Spleen (tissue), 11 donors: Measurements from ENCODE around the gene PTK7. TPM values are rescaled to one million over a fixed set of nuclear protein-coding genes. Genes with fewer than 3 reads are reported as not detected.

ENCODE experiments used
- DNase-seq: peaks from one replicate; pipeline ENCODE4 v3.0.0-alpha.2; 2020
- H3K27ac ChIP-seq, 8 donors: fragments of 200-600 bp; sonication (generic) in 7 of 8; 1 replicate in 4 of 8; 2 replicates in 4 of 8; pipeline versions ENCODE4 v1.5.0 to v1.8.0; 2016 to 2021; ENCODE audit warnings: inconsistent platforms in 4 of 8, mild to moderate bottlenecking in 4 of 8, moderate library complexity in 1 of 8
- H3K27me3 ChIP-seq, 7 donors: fragments of 200-600 bp; sonication (generic) in 6 of 7; replicated peaks in 1 of 7; 1 replicate in 4 of 7; 2 replicates in 3 of 7; pipeline versions ENCODE4 v1.5.0 to v1.8.0; 2016 to 2021; ENCODE audit warnings: inconsistent platforms in 3 of 7, mild to moderate bottlenecking in 1 of 7
- H3K36me3 ChIP-seq, 6 donors: fragments of 200-600 bp; sonication (generic) in 5 of 6; 1 replicate in 4 of 6; 2 replicates in 2 of 6; pipeline versions ENCODE4 v1.5.0 to v1.8.0; 2016 to 2021; ENCODE audit warnings: inconsistent platforms in 2 of 6
- H3K4me1 ChIP-seq, 6 donors: fragments of 200-600 bp; sonication (generic) in 5 of 6; 1 replicate in 3 of 6; 2 replicates in 3 of 6; pipeline versions ENCODE4 v1.5.0 to v1.8.0; 2016 to 2021; ENCODE audit warnings: inconsistent platforms in 3 of 6
- H3K4me3 ChIP-seq, 8 donors: fragments of 200-600 bp; sonication (generic) in 7 of 8; 1 replicate in 4 of 8; 2 replicates in 4 of 8; pipeline versions ENCODE4 v1.5.0 to v1.8.0; 2016 to 2021; ENCODE audit warnings: inconsistent platforms in 4 of 8, mild to moderate bottlenecking in 4 of 8, moderate library complexity in 2 of 8
- H3K9me3 ChIP-seq, 8 donors: fragments of 200-600 bp; sonication (generic) in 7 of 8; 1 replicate in 4 of 8; 2 replicates in 4 of 8; pipeline versions ENCODE4 v1.5.0 to v1.8.0; 2016 to 2021; ENCODE audit warnings: inconsistent platforms in 4 of 8
- POLR2A ChIP-seq, 3 donors: fragments of 450-650 bp; IDR thresholded peaks; one replicate each; pipeline ENCODE4 v1.5.1; 2017; ENCODE audit warnings: antibody characterized with exemption in 3 of 3, mild to moderate bottlenecking in 1 of 3
- POLR2AphosphoS5 ChIP-seq, 3 donors: sonication (generic); formaldehyde crosslinking; IDR thresholded peaks; one replicate each; pipeline ENCODE4 v1.5.1; 2017; ENCODE audit warnings: antibody characterized with exemption in 3 of 3
- WGBS, 5 donors: extraction: QIAGEN DNeasy Blood & Tissue Kit in 3 of 5; methylation state at CpG; one replicate each; pipeline versions ENCODE4 v1.1.5 to v1.1.7; 2013 to 2018; 5-methylcytosine and 5-hydroxymethylcytosine counted together
- intact Hi-C: fragments of 100-400 bp; cut with DNase I; formaldehyde crosslinking; loops from one replicate; pipeline ENCODE4 v1.15.0; 2023; ENCODE audit warnings: low total_unique reads
- polyA plus RNA-seq, 3 donors: library from polyadenylated mRNA; stranded (reverse); fragments of 200-250 nt; gene quantifications; one replicate each; pipeline ENCODE4 v1.2.1, GENCODE V29; 2013
- total RNA-seq, 7 donors: library from RNA; depleted of rRNA in 3 of 7; stranded (reverse); fragments of >200 nt in 3 of 7; fragmentation: NEBNext Ultra II Directional in 4 of 7; extraction: Animal tissue kit (Norgen Biotek cat#: 25700) in 4 of 7; gene quantifications; one replicate each; pipeline versions ENCODE4 v1.1.0 to v1.2.1, GENCODE V29; 2016 to 2021
- TF ChIP-seq, protein P1 (sequence below), 11 experiments: fragments of 200-600 bp in 7 of 11; fragments of 450-650 bp in 4 of 11; sonication (generic) in 4 of 11; IDR thresholded peaks in 8 of 11; conservative IDR thresholded peaks in 3 of 11; 1 replicate in 7 of 11; 2 replicates in 4 of 11; pipeline versions ENCODE4 v1.4.0 to v1.8.0; 2016 to 2021; ENCODE audit warnings: antibody characterized with exemption in 11 of 11, inconsistent platforms in 4 of 11, mild to moderate bottlenecking in 1 of 11
- donor health status: healthy with polysubstance abuse.
- donor health status: DM: no; HTN: no; CAD: no; lungs with moderate emphysema.
- donor health status: DM: no; HTN: no; CAD: no.
- donor health status: Bipolar disorder and iron deficiency.
- donor health status: healthy.
- donor health status: DM: no; HTN: no; CAD: no.
- donor health status: DM: yes; HTN: yes; CAD: no.

PTK7 gene
- total and polyA plus RNA-seq, 10 donors, result 6.0 to 66.4 (median 25.9) TPM

DNA sequence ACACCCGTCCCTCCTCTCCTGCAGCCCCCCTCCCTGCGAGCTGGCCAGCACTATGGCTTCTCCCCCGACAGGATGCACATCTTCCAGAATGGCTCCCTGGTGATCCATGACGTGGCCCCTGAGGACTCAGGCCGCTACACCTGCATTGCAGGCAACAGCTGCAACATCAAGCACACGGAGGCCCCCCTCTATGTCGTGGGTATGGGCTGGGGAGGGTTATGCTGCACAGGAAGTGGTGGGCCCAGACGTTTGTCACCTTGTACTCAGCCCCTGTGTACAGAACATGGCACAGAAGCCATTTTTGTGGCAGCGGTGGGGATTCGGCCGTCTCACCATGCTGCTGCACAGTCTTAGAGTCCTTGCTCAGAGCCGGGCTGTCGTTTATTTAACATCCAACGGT is 66.0 kb downstream of the PTK7 start:
- DNase-seq, result no peak
- TF ChIP-seq POLR2A (IDR thresholded peaks at IDR 0.05) (no peak), POLR2AphosphoS5 (IDR thresholded peaks at IDR 0.05) (no peak)
- TF ChIP-seq, protein P1, sequence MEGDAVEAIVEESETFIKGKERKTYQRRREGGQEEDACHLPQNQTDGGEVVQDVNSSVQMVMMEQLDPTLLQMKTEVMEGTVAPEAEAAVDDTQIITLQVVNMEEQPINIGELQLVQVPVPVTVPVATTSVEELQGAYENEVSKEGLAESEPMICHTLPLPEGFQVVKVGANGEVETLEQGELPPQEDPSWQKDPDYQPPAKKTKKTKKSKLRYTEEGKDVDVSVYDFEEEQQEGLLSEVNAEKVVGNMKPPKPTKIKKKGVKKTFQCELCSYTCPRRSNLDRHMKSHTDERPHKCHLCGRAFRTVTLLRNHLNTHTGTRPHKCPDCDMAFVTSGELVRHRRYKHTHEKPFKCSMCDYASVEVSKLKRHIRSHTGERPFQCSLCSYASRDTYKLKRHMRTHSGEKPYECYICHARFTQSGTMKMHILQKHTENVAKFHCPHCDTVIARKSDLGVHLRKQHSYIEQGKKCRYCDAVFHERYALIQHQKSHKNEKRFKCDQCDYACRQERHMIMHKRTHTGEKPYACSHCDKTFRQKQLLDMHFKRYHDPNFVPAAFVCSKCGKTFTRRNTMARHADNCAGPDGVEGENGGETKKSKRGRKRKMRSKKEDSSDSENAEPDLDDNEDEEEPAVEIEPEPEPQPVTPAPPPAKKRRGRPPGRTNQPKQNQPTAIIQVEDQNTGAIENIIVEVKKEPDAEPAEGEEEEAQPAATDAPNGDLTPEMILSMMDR (IDR thresholded peaks at IDR 0.05 in 8 of 11, conservative IDR thresholded peaks at IDR 0.05 in 3 of 11), result no peak
- peaks cover 0 to 20% (median 0%) of the 10 kb centered on the region in 6 donors for H3K36me3 ChIP-seq
- WGBS, 5 donors, result 56 to 73% (median 63%) methylated on average over 10 to 14 of the region's 14 CpGs
- H3K27ac ChIP-seq, result peak overlapping the region in 2 of 8 donors; percentile 42 to 50
- no peak overlapping the region for H3K4me3 ChIP-seq
- intact Hi-C loops, result loop anchor here (5.0 kb wide), 1 partner anchor 240 kb away; no protein-coding TSS in a partner anchor
- H3K27me3 ChIP-seq, result no peaks in the 10 kb centered on the region
- peaks cover 8 to 19% (median 10%) of the 10 kb centered on the region in 6 donors for H3K4me1 ChIP-seq
- H3K9me3 ChIP-seq, result no peaks in the 10 kb centered on the region

GRCh38 chr6:43143235-43144128 is 67.4 kb downstream of the PTK7 start:
- H3K27me3 ChIP-seq, result no peaks in the 10 kb centered on the region
- peak; percentile 54 to 83 (median 74) for TF ChIP-seq POLR2AphosphoS5 (IDR thresholded peaks at IDR 0.05)
- TF ChIP-seq POLR2A (IDR thresholded peaks at IDR 0.05), result no peak
- TF ChIP-seq, protein P1 (IDR thresholded peaks at IDR 0.05 in 8 of 11, conservative IDR thresholded peaks at IDR 0.05 in 3 of 11), result peak; percentile 76 to 96 (median 89)
- no peaks in the 10 kb centered on the region for H3K9me3 ChIP-seq
- H3K36me3 ChIP-seq, result peaks cover 0 to 23% (median 0%) of the 10 kb centered on the region in 6 donors
- peak overlapping the region in 2 of 8 donors; percentile 6 to 35 for H3K4me3 ChIP-seq
- DNase-seq, result peak; percentile 93
- H3K27ac ChIP-seq, result peak overlapping the region in 2 of 8 donors; percentile 42 to 50
- 14 to 26% (median 23%) methylated on average over 12 to 25 of the region's 25 CpGs for WGBS, 5 donors
- peaks cover 8 to 19% (median 10%) of the 10 kb centered on the region in 6 donors for H3K4me1 ChIP-seq
- intact Hi-C loops, result loop anchor here (5.0 kb wide), 1 partner anchor 241 kb away; no protein-coding TSS in a partner anchor

DNA sequence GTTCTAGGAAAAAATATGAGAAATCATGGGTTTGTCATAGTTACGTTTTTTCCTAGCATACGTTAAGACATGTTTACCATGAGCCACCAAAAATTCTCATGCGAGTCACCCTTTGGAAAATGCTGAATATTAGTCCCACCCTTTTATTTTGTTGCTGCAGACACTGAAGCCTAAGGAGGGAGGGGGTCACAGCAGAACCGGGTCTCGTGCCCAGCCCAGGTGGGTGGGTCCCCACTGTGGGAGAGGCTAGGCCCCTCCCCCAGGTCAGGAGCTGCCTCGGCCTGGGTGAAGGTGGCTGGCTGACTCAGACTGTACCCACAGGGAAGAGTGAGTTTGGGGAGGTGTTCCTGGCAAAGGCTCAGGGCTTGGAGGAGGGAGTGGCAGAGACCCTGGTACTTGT is 68.8 kb downstream of the PTK7 start:
- no peak for DNase-seq
- Histone ChIP-seq H3K27me3 (no peaks in the 10 kb centered on the region), H3K9me3 (no peaks in the 10 kb centered on the region), H3K4me1 (peaks cover 8 to 19% (median 10%) of the 10 kb centered on the region in 6 donors), H3K4me3 (no peak overlapping the region), H3K27ac (no peak overlapping the region), H3K36me3 (peaks cover 0 to 18% (median 0%) of the 10 kb centered on the region in 6 donors)
- intact Hi-C loops, result loop anchor here (5.0 kb wide), 1 partner anchor 243 kb away; no protein-coding TSS in a partner anchor
- WGBS, 5 donors, result 76 to 89% (median 85%) methylated on average over 6 of the region's 6 CpGs
- TF ChIP-seq, protein P1 (IDR thresholded peaks at IDR 0.05 in 8 of 11, conservative IDR thresholded peaks at IDR 0.05 in 3 of 11), result no peak
- TF ChIP-seq POLR2A (IDR thresholded peaks at IDR 0.05) (no peak), POLR2AphosphoS5 (IDR thresholded peaks at IDR 0.05) (no peak)

DNA sequence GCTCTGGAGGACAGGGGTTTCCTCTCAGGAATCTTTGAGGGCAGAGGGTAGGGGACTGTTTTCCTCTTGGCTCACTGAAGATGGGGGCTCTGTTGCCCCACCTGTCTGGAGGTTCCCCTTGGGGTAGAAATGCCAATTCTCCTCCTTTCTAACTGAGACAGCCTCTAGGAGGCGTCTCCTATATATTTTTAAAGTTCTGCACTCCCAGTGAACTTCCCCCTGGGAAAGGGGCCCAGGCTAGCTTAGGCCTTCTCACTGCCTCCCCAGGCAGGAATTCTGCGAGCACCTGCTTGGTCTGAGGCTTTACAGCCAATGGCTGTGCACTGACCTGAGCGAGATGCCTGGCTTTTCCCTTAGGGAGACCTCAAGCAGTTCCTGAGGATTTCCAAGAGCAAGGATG is 70.1 kb downstream of the PTK7 start:
- Histone ChIP-seq H3K4me1 (peaks cover 8 to 19% (median 10%) of the 10 kb centered on the region in 6 donors), H3K4me3 (no peak overlapping the region), H3K27ac (no peak overlapping the region), H3K9me3 (no peaks in the 10 kb centered on the region), H3K36me3 (peaks cover 0 to 18% (median 0%) of the 10 kb centered on the region in 6 donors), H3K27me3 (no peaks in the 10 kb centered on the region)
- no peak for DNase-seq
- intact Hi-C loops, result no loop called here
- whole genome bisulfite sequencing, 5 donors, result 84 to 98% (median 88%) methylated on average over 3 of the region's 3 CpGs
- TF ChIP-seq POLR2AphosphoS5 (IDR thresholded peaks at IDR 0.05), result no peak
- no peak for TF ChIP-seq POLR2A (IDR thresholded peaks at IDR 0.05)
- TF ChIP-seq, protein P1 (IDR thresholded peaks at IDR 0.05 in 8 of 11, conservative IDR thresholded peaks at IDR 0.05 in 3 of 11), result no peak
